Measurements from ENCODE around the gene SURF4.
"Not testable (repeated sequence)": the region's sequence is repeated elsewhere in the genome, so short reads cannot be mapped to it uniquely, and the experiment has no call there.

The SURF4 gene

GRCh38 chr9:133351908-133352634 lies 23.8 kb downstream of the SURF4 start:
- ATAC-seq (peak; percentile 24), DNase-seq (peak; percentile 70)

GRCh38 chr9:133351526-133351907 lies 24.3 kb downstream of the SURF4 start:
- ATAC-seq (no peak), DNase-seq (no peak)

- no peak for ATAC-seq
- DNase-seq = no peak
Observed at GRCh38 chr9:133349965-133350616, 25.8 kb downstream of the SURF4 start.

- ATAC-seq (no peak), DNase-seq (no peak)
Observed at GRCh38 chr9:133348718-133349573, 26.9 kb downstream of the SURF4 start.

GRCh38 chr9:133347985-133348717 lies 27.7 kb downstream of the SURF4 start, which contains the start of the genes MED22 and RPL7A:
Gene MED22, minus strand, starts transcription at chr9:133348131. Its CDS starts 1,469 bp downstream, at chr9:133346662.
Gene RPL7A, plus strand, starts transcription at chr9:133348218. Its CDS starts 26 bp downstream, at chr9:133348244.
- ATAC-seq (peak; percentile 73), DNase-seq (peak; percentile 91)

- ATAC-seq = peak; percentile 47
- DNase-seq = peak; percentile 56
Observed at GRCh38 chr9:133347515-133347984, 28.3 kb downstream of the SURF4 start.

GRCh38 chr9:133346021-133346785 lies 29.7 kb downstream of the SURF4 start:
- ATAC-seq = no peak
- DNase-seq = no peak

GRCh38 chr9:133345596-133345995 lies 30.3 kb downstream of the SURF4 start:
- ATAC-seq (no peak), DNase-seq (no peak)

- no peak for ATAC-seq
- DNase-seq = no peak
Observed at GRCh38 chr9:133344979-133345378, 30.9 kb downstream of the SURF4 start.

GRCh38 chr9:133344071-133344470 lies 31.8 kb downstream of the SURF4 start:
- ATAC-seq = no peak

GRCh38 chr9:133342570-133342969 lies 33.3 kb downstream of the SURF4 start:
- DNase-seq (no peak), ATAC-seq (no peak)

More at GRCh38 chr9:133344071-133344470, 31.8 kb downstream of the SURF4 start:
- DNase-seq = no peak

GRCh38 chr9:133342069-133342406 lies 33.8 kb downstream of the SURF4 start:
- DNase-seq = no peak
- no peak for ATAC-seq

- ATAC-seq (no peak), DNase-seq (no peak)
Observed at GRCh38 chr9:133341369-133342068, 34.3 kb downstream of the SURF4 start.

- DNase-seq (no peak), ATAC-seq (no peak)
Observed at GRCh38 chr9:133340916-133341315, 34.9 kb downstream of the SURF4 start.

GRCh38 chr9:133340256-133340655 lies 35.6 kb downstream of the SURF4 start:
- DNase-seq (no peak), ATAC-seq (no peak)

- no peak for ATAC-seq
Observed at GRCh38 chr9:133339641-133340040, 36.2 kb downstream of the SURF4 start.

GRCh38 chr9:133335924-133336811 lies 39.7 kb downstream of the SURF4 start, which contains the start of gene SURF6:
Gene SURF6, minus strand, starts transcription at chr9:133336188. Its CDS starts 56 bp downstream, at chr9:133336132.
- ATAC-seq = peak; percentile 98
- DNase-seq = peak; percentile 96

More at GRCh38 chr9:133339641-133340040, 36.2 kb downstream of the SURF4 start:
- DNase-seq = peak; percentile 2

GRCh38 chr9:133334888-133335287 lies 41.0 kb downstream of the SURF4 start:
- ATAC-seq = not testable (repeated sequence)
- DNase-seq = peak; percentile 2

GRCh38 chr9:133334161-133334560 lies 41.7 kb downstream of the SURF4 start:
- DNase-seq (peak; percentile 4), ATAC-seq (no peak)
